Measurements from ENCODE around the gene PTPN5. TPM values are rescaled to one million over a fixed set of nuclear protein-coding genes. Genes with fewer than 3 reads are reported as not detected.
"Not testable (repeated sequence)": the region's sequence is repeated elsewhere in the genome, so short reads cannot be mapped to it uniquely, and the experiment has no call there.

PTPN5 gene
- total RNA-seq, 2 donors from 2014 or later, result 0.77 to 4.8 TPM

DNA sequence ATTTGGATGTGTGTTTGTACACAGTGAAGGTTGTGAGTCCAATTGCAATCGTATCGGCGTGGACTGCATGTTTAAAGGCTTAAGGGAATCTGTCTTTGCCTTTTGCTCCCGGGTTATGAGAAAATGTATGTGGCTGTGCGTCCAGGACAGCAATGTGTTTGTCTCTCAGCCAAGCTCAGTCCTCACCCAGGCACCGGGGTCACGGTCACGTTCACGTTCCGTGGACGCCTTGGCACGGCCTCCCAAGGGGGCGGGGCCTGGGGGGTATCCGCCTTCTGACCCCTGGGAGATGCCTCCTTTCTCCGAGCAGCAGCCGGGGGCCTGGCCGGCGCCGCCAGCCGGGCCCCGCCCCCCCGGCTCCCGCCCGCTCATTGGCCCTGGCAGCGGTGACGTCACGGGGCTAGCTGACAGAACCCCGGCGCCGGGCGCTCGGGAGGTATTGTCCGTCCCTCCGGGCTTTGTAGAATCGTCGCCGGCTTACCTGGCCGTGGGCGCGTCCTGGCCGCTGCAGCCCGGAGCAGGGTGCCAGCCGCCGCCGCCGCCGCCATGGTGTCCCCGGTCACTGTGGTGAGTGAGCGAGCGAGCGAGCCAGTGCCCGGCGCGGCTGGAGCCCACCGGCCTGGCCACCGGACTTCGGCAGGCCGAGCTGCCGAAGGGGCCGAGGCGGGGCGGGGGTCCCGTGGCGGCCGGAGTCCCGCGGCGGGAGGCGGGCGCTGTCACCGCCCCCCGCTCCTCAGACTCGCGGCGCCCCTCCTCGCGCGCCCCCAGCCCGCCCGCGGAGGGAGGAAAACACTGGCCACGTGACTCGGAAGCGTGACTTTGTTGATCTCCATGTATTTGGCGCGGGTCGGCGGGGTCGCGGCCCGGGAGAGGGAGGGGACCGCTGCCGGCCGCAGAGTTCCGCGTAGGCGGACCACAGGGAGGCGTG is 93.0 kb downstream of the PTPN5 start, which contains the start of gene TMEM86A:
Gene TMEM86A, plus strand, starts transcription at position 439 of the 928 bp plus-strand sequence. Its CDS starts 108 bp downstream, at position 547.
- TF ChIP-seq, protein P1, sequence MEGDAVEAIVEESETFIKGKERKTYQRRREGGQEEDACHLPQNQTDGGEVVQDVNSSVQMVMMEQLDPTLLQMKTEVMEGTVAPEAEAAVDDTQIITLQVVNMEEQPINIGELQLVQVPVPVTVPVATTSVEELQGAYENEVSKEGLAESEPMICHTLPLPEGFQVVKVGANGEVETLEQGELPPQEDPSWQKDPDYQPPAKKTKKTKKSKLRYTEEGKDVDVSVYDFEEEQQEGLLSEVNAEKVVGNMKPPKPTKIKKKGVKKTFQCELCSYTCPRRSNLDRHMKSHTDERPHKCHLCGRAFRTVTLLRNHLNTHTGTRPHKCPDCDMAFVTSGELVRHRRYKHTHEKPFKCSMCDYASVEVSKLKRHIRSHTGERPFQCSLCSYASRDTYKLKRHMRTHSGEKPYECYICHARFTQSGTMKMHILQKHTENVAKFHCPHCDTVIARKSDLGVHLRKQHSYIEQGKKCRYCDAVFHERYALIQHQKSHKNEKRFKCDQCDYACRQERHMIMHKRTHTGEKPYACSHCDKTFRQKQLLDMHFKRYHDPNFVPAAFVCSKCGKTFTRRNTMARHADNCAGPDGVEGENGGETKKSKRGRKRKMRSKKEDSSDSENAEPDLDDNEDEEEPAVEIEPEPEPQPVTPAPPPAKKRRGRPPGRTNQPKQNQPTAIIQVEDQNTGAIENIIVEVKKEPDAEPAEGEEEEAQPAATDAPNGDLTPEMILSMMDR (IDR thresholded peaks at IDR 0.05), result no peak
- TF ChIP-seq POLR2A (IDR thresholded peaks at IDR 0.05), result peak; percentile 68
- Histone ChIP-seq H3K36me3 (no peaks in the 10 kb centered on the region), H3K27ac (peak within 1 kb of the TSS; percentile 75 to 79), H3K27me3 (replicated peaks; ENCODE audit: insufficient read depth) (no peaks in the 10 kb centered on the region), H3K4me1 (replicated peaks) (no peaks in the 10 kb centered on the region), H3K9me3 (no peaks in the 10 kb centered on the region), H3K4me3 (peak within 1 kb of the TSS; percentile 90 to 97)
- DNase-seq (ENCODE audit: low spot score), result peak; percentile 89
- under 1% methylated on average over 68 of the region's 98 CpGs for WGBS
- intact Hi-C loops (cut with DNase I), result loop anchor here (5.0 kb wide), 1 partner anchor 66 kb away; the partner anchor contains the start of gene SPTY2D1

GRCh38 chr11:18697576-18697975 is 94.0 kb downstream of the PTPN5 start:
- Histone ChIP-seq H3K9me3 (no peaks in the 10 kb centered on the region), H3K4me1 (replicated peaks) (peaks cover 5% of the 10 kb centered on the region), H3K4me3 (no peak overlapping the region), H3K27me3 (replicated peaks; ENCODE audit: insufficient read depth) (no peaks in the 10 kb centered on the region), H3K36me3 (no peaks in the 10 kb centered on the region), H3K27ac (no peak overlapping the region)
- TF ChIP-seq POLR2AphosphoS5 (IDR thresholded peaks at IDR 0.05) (no peak), POLR2A (IDR thresholded peaks at IDR 0.05) (no peak)
- TF ChIP-seq, protein P1 (IDR thresholded peaks at IDR 0.05), result no peak
- WGBS, result 85% methylated on average over 4 of the region's 4 CpGs
- no peak for DNase-seq (ENCODE audit: low spot score)
- intact Hi-C loops (cut with DNase I), result loop anchor here (5.0 kb wide), 1 partner anchor 65 kb away; the partner anchor contains the start of gene SPTY2D1

- WGBS, result 84% methylated on average over 2 of the region's 2 CpGs
- DNase-seq (ENCODE audit: low spot score), result no peak
- Histone ChIP-seq H3K36me3 (no peaks in the 10 kb centered on the region), H3K4me3 (no peak overlapping the region), H3K27me3 (replicated peaks; ENCODE audit: insufficient read depth) (no peaks in the 10 kb centered on the region), H3K27ac (no peak overlapping the region), H3K9me3 (no peaks in the 10 kb centered on the region), H3K4me1 (replicated peaks) (peaks cover 5% of the 10 kb centered on the region)
- intact Hi-C loops (cut with DNase I), result loop anchor here (5.0 kb wide), 1 partner anchor 64 kb away; the partner anchor contains the start of gene SPTY2D1
- TF ChIP-seq, protein P1 (IDR thresholded peaks at IDR 0.05), result no peak
- no peak for TF ChIP-seq POLR2A (IDR thresholded peaks at IDR 0.05)
- TF ChIP-seq POLR2AphosphoS5 (IDR thresholded peaks at IDR 0.05), result no peak
Measured at GRCh38 chr11:18696638-18697225, 94.9 kb downstream of the PTPN5 start.

DNA sequence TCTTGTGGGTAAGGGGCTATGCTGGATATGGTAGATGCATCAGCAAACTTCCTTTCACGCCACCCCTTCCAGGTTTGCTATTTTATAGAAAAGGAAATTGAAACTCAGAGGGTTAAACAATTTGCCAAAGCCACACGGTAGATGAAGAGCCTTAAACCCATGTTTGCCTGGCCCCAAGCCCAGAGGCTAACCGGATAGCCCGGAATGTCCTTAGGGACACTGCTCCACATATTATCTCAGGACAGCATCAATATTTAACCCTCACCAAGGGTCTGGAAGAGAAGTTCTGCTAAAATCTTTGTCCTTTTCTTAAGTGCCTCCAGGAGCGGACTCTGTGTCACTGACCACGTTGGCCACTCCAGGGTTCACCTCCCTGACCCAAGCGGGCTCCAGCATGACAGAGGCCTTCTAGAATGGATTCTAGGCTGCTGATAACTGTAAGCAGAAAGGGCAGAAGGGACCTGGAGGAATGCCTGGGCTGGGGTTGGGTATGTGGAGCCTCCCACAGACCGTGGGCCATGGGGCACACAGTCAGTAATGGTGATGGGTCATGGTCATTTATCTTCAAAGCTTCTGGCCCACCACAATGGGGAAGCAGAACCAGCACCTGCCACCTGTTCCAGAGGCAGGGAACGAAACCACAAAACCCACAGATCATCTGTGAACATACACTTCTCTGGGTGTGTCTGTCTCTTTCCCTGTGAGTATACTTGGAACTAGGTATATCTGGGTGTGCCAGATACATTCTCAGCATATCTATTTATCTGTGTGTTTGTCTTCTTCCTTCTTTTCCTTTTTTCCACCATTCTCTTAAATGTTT is 98.4 kb downstream of the PTPN5 start:
- Histone ChIP-seq H3K27ac (no peak overlapping the region), H3K9me3 (no peaks in the 10 kb centered on the region), H3K36me3 (no peaks in the 10 kb centered on the region), H3K4me3 (no peak overlapping the region), H3K4me1 (replicated peaks) (peaks cover 5% of the 10 kb centered on the region), H3K27me3 (replicated peaks; ENCODE audit: insufficient read depth) (no peaks in the 10 kb centered on the region)
- intact Hi-C loops (cut with DNase I), result no loop called here
- WGBS, result 56% methylated on average over 9 of the region's 9 CpGs
- peak; percentile 42 for DNase-seq (ENCODE audit: low spot score)
- TF ChIP-seq POLR2A (IDR thresholded peaks at IDR 0.05) (no peak), POLR2AphosphoS5 (IDR thresholded peaks at IDR 0.05) (peak; percentile 31)
- TF ChIP-seq, protein P1 (IDR thresholded peaks at IDR 0.05), result no peak

GRCh38 chr11:18691467-18692140 is 100.0 kb downstream of the PTPN5 start:
- WGBS, result 81% methylated on average over 4 of the region's 4 CpGs
- H3K4me1 ChIP-seq (replicated peaks); intact Hi-C loops (cut with DNase I); H3K9me3 ChIP-seq; H3K36me3 ChIP-seq; H3K4me3 ChIP-seq; H3K27me3 ChIP-seq (replicated peaks; ENCODE audit: insufficient read depth); H3K27ac ChIP-seq; DNase-seq (ENCODE audit: low spot score): not testable (repeated sequence)

Measured in prostate gland (tissue), 2 donors.